HG03108 (cell line): ENCODE data around the gene LARP4B.

Source experiments
- ATAC-seq: cut with Tn5 transposase; IDR thresholded peaks from one replicate; pipeline ENCODE4 v1.9.1; 2021; ENCODE audit warnings: moderate library complexity; ENCODE audit not compliant: unreplicated experiment

LARP4B gene

DNA sequence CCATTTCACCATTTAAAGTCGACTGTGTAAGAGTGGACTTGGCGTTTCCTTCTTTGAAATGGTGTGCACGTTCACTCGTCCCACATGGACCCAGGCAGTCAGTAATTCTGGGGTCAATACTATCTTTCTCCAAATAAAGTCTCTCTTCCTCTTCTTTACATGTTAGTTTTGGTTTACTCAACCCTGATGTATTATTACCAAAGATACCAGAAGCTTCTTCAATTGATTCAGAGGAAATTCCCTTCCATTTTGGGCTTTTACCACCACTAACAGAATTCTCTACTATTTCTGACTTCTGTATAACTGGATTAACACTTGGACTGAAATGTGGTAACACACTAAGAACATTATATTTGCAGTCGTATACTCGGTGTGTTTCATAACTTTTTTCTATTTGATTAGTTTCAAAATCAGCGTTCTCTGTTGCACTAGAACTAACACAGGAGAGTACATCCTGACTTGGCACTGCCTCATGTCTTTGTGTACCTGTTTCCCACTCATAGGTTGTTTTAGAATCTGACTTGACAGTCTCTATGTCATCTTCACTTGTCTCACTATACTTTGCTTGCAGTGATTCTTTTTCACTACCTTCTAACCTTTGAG, 60.8 kb downstream of the LARP4B start:
- ATAC-seq = no peak

DNA sequence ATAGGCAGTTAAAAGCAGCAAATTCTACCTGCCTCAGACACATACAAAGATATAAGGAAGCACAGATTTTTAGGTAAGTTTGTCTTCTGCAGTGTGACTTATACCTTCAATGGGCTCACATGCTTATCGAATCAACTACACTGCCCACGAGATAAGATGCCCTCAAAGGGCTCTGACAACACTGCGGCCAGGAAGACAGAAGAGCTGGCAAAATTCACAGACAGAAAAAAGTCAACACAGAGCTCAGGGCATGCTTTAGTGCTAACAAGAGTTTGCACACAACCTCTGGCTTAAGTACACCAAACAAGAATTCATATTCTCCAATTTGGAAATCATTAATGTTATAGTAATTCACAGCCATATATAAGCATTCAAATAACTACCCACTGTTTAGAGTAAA, 62.3 kb downstream of the LARP4B start:
- no peak for ATAC-seq

DNA sequence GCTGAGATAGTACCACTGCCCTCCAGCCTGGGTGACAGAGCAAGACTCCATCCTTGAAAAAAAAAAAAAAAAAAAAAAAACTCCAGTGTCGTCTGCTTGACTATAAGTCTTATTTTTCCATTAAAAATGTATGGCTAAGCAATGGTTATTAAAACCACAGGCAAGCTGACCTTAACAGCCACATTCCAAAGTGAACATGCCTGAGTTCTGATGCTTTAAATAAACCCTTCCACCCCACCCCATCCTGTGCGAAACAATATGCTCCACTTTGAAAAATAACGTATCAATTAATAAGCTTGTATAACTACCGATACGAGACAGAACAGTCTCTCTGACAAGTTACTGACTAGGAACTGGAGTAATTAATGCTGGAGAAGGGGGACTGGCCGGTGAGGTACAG, 63.7 kb downstream of the LARP4B start:
- ATAC-seq = no peak

DNA sequence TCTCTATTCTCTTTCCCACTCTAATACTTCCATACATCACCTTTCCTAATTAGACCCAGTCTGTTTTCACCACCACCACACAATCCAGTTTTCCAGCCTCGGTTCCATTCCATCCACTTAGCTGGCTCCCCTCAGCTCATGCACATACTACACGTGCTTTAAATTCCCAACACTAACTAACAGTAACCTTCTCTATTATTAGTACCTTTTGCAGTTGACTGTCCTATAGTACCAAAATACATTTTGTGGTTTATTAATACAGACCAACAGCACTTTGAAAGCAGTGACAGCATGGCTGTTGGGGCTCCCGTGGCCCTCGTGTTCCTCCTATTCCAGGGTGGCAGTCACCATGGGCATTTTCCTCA, 64.9 kb downstream of the LARP4B start:
- no peak for ATAC-seq

DNA sequence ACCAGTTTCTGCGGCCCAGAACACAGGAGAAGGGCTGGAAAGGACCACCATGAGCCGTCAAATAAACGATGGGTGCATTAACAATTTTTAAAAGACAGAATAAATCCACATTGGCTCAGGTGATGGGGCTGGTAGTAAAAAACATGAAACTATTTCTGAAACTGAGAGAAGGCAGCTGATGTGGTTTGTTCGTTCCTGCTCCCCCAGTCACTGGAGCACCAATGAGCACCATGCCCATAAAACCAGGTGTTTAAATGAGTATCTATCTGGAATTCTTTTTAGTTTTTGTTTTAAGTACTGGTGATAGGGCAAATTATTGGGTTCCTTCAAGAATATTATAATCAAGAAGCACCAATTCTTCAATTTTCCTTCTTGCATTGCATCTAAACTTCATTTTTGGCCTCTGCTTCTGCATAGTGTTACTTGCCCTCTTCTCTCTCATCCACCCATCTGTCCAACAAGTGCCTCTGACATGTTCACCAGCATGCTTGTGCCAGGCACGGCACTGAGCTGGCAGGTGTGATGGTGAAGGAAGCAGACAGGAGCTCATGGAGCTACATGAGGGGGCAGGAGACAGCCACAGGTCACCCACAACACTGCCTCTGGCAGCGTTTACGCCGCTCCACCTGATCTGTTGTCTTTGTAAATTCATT, 65.5 kb downstream of the LARP4B start:
- no peak for ATAC-seq

DNA sequence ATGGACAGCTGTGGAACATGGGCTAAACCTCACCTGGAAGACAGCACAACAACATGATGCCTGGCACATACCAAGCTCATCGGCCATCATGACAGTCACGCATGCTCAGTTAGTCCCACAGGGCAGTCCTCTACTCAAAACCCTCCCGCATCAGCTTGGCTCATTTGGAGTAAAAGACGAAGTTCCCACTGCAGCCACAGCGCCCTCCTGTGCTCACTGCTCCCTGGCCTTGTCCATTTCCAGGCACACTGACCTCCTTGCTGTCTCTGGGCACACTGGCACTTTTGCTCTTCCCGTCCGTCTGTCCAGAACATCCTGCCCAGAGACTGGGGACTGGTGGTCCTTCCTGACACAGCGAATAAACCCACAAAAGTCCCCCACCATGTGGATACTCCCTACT, 66.2 kb downstream of the LARP4B start:
- no peak for ATAC-seq

DNA sequence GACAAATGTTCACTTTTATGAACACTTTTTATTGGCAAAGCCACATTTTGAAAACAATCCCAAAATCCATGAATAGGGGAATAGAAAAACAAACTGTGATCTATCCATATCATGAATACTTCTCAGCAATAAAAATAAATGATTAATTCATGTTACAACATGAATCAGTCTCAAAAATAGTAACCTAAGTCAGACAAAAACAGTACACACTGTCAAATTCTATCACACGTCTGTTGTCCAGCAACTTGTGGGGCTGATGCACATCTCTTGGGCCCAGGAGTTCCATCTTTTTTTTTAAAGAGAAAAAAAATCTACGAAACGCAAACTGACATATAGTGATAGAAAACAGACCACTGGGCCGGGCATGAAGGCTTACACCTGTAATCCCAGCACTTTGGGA, 71.0 kb downstream of the LARP4B start:
- ATAC-seq = no peak

DNA sequence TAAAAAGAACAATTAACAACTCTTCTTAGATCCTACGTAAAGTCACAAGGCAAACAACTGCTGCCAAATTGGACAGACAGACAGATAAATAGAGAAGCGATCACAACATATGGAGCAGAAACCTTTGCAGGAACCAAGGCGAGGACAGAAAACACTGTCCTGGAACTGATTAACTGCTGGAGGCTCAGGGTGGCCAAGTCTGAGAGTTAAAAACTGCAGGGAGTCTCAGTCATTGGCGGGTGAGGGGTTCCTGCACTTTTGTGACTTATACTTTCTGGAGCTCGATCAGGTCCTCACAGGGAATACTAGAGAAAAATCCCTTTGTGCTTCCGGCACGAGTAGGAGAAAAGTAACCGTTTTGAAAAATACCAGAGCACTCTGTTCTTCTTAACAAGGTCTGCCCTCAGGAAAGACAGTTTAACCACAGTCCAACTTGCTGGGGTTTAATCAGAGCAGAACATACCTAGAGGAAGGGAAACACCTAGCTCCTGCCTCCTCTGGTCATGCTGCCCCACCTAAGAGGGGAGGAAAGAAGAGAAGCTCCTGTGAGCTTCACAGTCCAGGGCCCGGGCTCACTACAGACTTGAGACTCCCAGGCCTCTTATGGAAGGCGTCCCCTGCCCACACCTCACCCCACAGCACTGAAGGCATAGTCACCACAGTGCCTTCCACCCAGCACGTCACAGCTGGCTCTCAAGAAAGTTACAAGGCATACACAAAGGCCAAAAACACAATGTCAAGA, 74.9 kb downstream of the LARP4B start:
- no peak for ATAC-seq

DNA sequence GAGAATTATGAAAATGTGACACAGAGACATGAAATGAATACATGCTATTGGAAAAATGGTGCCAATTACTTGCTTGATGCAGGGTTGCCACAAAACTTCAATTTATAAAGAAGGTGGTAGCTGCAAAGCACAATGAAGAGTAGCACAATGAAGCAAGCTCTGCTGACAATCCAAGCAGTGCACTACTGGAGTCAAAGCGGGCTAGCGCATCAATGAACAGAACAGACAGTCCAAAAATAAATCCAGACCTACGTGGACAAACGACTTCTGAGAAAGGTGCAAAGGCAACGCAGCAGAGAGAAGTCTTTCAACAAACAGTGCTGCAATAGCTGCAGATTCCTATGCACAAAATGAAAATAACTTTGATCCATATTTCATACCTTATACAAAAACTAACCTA, 75.8 kb downstream of the LARP4B start:
- ATAC-seq = no peak

DNA sequence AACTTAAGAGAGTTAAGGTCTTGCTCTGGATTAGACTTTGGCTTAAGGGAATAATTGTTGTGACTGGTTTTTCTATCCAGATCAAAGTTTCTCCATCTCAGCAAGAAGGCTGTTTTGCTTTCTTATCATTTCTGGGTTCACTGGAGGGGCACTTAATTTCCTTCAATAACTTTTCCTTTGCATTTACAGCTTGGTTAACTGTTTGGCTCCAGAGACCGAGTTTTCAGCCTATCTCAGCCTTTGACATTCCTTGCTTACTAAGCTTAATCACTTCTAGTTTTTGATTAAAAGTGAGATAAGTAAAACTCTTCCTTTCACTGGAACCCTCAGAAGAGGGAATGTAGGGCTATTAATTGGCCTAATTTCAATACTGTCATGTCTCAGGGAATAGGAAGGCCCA, 76.4 kb downstream of the LARP4B start:
- ATAC-seq = no peak

DNA sequence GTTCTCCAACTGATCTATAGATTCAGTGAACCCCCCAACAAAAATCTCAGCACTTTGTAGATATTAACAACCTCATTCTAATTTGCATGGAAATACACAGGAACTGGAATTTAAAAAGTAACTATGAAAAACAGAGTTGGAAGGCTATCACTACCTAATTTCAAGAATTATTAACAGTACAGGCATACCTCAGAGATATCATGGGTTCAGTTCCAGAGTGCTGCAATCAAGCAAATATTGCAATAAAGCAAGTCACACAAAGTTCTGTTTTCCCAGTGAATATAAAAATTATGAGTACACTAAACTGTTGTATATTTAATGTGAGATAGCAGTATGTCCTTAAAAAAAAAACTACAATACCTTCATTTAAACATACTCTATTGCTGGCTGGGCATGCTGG, 78.5 kb downstream of the LARP4B start:
- no peak for ATAC-seq

DNA sequence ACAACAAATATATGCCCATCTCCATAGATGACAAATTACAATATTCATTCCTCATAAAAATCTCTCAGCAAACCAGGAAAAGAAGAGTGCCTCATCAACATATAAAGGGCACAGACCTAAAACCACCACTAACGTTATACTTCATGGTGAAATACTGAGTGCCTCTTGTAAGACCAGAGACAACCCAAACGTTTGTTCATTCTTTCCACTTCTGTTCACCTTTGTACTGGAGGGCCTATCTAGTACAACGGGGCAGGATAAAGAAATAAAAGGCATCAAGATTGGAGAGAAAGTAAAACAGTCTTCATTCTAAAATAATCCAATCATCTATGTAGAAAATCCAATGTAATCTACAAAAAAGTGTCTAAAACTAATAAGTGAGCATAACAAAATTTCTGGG, 79.1 kb downstream of the LARP4B start:
- peak; percentile 10 for ATAC-seq

DNA sequence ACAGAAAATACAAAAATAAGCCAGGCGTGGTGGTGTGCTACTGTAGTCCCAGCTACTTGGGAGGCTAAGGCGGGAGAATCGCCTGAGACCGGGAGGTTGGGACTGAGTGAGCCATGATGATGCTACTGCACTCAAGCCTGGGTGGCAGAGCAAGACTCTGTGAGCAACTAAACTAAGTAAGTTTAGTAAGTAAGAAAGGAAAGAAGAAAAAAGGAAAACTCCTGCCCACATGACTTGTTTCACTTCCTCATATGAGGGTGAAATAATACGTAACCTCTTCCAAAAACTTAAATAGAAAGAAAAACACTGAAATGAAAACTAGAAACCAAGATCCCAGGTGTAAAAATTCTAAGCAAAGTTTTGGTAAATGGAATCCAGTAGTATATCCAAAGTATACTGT, 79.6 kb downstream of the LARP4B start:
- peak; percentile 81 for ATAC-seq

DNA sequence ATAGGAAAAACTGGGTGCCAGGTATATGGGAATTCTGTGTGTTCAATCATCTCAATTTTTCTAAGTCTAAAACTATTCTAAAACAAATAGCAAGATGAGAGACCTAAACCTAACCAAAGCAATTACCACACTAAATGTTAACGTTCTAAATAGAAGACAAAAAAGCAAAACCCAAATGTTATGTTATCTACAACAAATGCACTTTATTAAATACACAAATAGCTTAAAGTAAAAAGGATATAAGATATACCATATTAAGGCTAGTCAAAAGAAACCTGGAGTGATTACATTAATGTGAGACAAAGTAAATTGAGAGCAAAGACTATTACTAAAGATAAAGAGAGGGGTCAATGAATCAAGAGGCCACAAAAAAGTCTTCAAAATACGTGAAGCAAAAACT, 81.4 kb downstream of the LARP4B start:
- ATAC-seq = no peak

DNA sequence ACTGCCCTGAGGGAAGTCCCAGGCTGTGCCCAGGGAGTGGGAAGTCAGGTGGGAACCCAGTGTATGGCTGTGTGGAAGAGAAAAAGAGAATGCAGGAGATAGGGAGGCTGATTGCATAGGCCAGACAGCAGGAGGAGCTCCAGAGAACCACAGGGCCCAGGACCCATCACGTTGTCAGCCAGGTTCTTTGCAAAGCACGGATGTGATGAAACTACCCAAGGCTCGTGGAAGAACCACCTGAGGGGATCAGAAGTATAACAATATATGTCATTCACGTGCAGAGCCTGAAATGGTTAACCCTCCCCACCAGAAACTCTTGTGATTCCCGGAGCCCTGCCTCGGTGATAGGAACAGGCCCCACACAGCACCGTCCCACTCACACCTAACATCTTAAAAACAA, 83.6 kb downstream of the LARP4B start:
- no peak for ATAC-seq

DNA sequence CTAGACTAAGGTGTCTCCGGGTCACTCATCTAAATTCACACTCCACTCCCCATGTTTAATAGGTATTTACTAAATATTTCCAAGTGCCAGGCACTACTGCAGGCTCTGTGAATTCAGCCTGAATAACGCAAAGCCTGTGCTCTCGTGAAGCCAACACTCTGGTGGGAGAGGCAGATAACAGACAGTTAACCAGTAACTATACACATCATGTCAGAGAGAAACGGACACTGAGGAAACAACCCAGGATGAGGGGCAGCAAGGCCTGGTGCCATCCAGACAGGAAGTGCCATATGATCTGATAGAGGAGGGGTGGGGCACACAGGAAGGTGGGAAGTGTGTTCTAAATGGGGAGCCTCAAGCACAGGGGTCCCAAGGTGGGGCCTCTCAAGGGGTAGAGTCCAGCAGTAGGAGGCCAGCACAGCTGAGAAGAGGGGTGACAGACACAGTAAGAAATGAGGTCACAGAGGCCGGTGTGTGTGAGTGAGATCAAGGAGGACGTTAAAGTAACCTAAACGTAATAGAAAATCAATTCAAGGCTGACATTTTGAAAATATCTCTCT, 85.3 kb downstream of the LARP4B start:
- no peak for ATAC-seq

DNA sequence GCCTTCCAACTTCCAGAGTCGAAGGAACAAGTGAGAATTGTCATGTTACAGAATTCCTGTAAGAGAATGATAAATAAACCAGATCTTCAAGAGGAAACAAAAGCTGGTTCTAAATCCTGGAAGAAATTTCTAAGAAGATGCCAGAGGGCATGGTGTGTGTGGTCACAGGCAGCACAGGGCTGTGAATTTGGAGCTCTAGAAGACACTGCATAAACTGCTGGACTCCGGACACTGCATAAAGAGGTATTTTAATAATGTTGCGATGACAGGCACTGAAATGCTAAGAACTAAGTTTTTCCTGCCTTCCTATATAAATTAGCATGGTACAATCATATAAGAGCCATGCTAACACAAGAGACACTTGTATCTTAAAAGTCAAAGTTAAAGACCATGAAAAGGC, 86.0 kb downstream of the LARP4B start:
- no peak for ATAC-seq

DNA sequence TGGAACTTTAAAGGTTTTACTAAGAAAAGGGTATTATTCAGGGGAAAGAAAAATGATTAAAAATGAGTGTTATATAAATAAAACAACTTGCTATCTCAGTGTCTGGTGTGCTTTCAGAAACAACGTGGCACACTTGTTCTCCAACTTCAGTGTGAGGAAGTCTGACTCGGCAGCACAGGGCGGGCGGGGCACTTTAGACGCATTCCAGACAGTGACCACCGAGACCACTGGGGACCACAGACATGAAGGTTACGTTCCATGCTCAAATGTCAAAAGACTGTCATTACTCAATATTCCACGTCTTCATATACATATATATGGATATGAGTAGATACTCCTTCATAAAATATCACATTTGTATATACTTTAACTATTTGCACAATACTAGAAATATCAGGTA, 87.0 kb downstream of the LARP4B start:
- ATAC-seq = no peak

DNA sequence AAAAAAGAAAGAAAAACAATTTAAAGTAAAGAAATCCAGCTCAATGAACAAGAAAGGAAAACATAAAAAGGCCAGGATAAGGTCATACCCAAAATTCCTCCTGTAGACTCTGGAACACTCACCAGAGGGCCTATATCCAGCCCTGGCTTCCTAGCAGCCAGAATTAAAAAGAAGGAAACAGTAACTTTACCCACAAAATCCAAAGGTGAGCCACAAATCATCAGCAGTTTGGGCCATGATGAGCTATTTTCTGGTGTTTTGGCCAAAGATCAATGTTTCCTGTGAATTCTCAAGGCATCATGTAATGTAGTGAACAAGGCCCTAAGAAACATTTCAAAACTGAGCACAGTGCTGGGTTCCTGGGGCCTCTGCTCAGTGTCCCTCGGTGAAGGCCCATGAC, 87.8 kb downstream of the LARP4B start:
- no peak for ATAC-seq

DNA sequence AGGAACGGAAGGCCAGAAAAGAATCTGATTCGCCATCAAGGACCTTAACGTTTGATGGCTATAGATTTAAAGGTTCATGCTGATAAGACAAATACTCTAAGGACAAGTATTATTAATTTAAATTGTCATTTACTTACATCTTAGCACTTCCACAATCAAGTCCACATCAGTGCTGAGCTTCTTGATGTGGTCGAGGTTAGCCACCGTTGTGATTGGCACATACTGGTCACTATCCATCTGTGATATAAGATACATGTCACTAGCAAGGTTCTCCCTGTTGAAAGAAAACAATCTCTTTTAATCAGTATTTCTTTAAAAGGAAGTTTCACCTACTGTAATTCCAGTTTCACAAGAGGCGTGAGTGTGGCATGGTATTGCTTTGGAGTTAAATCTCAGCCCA, 88.7 kb downstream of the LARP4B start:
- ATAC-seq = no peak

DNA sequence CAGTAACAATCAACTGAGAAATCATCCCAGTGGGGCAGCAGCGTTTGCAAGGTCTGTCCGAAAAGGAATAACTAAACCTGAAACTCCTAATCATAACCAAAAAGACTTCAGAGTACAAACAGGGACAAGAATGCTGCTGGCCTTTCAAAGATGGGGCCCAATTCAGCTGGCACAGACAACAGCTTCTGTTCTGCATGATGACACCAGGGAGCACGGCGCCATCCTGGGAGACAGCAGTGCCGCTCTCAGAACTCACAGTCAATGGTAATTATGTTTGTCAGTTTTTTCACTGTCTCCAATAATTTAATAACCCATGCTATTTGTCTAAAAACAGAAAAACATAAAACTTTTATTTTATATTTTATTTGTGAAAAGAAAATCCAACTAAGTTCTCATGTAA, 90.0 kb downstream of the LARP4B start:
- ATAC-seq = no peak

DNA sequence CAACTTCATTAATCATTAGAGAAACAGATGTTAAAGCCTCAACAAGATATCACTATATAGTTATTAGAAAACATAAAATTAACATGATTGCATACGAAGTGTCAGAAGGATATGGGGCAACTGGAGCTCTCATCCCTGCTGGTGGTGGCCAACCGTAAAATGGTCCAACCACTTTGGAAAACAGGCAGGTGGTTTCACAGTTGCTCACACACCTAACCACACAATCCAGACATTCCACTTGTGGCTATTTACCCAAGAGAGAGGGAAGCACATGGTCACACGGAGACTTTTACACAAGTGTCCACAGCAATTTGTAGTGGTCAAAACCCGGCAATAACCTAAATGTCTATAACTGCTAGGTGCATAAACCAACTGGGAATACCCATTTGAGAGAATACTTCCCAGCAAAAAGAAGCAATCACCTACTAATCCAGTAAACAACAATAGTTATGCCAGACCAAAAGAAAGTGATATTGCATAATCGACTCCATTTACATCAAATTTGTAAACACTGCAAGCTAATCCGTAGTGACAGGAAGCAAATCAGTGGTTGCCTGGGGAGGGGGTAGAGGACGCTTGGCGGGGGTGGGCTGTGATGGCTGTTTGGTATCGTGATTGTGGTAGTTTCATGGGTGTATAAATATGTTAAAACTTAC, 91.8 kb downstream of the LARP4B start:
- no peak for ATAC-seq
